ENCODE results near the gene ERC1. TPM values are rescaled to one million over a fixed set of nuclear protein-coding genes. Genes with fewer than 3 reads are reported as not detected.

Gene ERC1
- total RNA-seq, 1 experiment from 2014 or later, result 12.5 TPM

- DNase-seq (ENCODE audit: extremely low read depth, low read depth), result no peak
Measured at GRCh38 chr12:1421091-1421846, 430.2 kb downstream of the ERC1 start.

- no peak for DNase-seq (ENCODE audit: extremely low read depth, low read depth)
Measured at GRCh38 chr12:1422604-1423315, 431.7 kb downstream of the ERC1 start.

GRCh38 chr12:1424674-1425395, 433.8 kb downstream of the ERC1 start:
- DNase-seq (ENCODE audit: extremely low read depth, low read depth), result no peak

GRCh38 chr12:1425396-1425729, 434.3 kb downstream of the ERC1 start:
- no peak for DNase-seq (ENCODE audit: extremely low read depth, low read depth)

- DNase-seq (ENCODE audit: extremely low read depth, low read depth), result no peak
Measured at GRCh38 chr12:1428671-1429070, 437.6 kb downstream of the ERC1 start.

GRCh38 chr12:1429980-1430379, 439.0 kb downstream of the ERC1 start:
- DNase-seq (ENCODE audit: extremely low read depth, low read depth), result no peak

GRCh38 chr12:1434296-1434955, 443.4 kb downstream of the ERC1 start:
- DNase-seq (ENCODE audit: extremely low read depth, low read depth), result no peak

GRCh38 chr12:1435044-1435443, 444.0 kb downstream of the ERC1 start:
- no peak for DNase-seq (ENCODE audit: extremely low read depth, low read depth)

GRCh38 chr12:1435456-1435855, 444.4 kb downstream of the ERC1 start:
- no peak for DNase-seq (ENCODE audit: extremely low read depth, low read depth)

GRCh38 chr12:1436015-1436414, 445.0 kb downstream of the ERC1 start:
- DNase-seq (ENCODE audit: extremely low read depth, low read depth), result no peak

GRCh38 chr12:1436981-1437380, 446.0 kb downstream of the ERC1 start:
- no peak for DNase-seq (ENCODE audit: extremely low read depth, low read depth)

- DNase-seq (ENCODE audit: extremely low read depth, low read depth), result no peak
Measured at GRCh38 chr12:1439201-1439600, 448.2 kb downstream of the ERC1 start.

GRCh38 chr12:1439687-1440086, 448.7 kb downstream of the ERC1 start:
- no peak for DNase-seq (ENCODE audit: extremely low read depth, low read depth)

- no peak for DNase-seq (ENCODE audit: extremely low read depth, low read depth)
Measured at GRCh38 chr12:1443421-1444141, 452.6 kb downstream of the ERC1 start.

GRCh38 chr12:1444142-1444516, 453.1 kb downstream of the ERC1 start:
- DNase-seq (ENCODE audit: extremely low read depth, low read depth), result no peak

- no peak for DNase-seq (ENCODE audit: extremely low read depth, low read depth)
Measured at GRCh38 chr12:1445807-1446206, 454.8 kb downstream of the ERC1 start.

GRCh38 chr12:1448336-1448735, 457.3 kb downstream of the ERC1 start:
- DNase-seq (ENCODE audit: extremely low read depth, low read depth), result no peak

GRCh38 chr12:1453810-1454209, 462.8 kb downstream of the ERC1 start:
- no peak for DNase-seq (ENCODE audit: extremely low read depth, low read depth)

GRCh38 chr12:1456885-1457284, 465.9 kb downstream of the ERC1 start:
- DNase-seq (ENCODE audit: extremely low read depth, low read depth), result no peak

- no peak for DNase-seq (ENCODE audit: extremely low read depth, low read depth)
Measured at GRCh38 chr12:1457901-1458300, 466.9 kb downstream of the ERC1 start.

GRCh38 chr12:1459339-1459738, 468.3 kb downstream of the ERC1 start:
- no peak for DNase-seq (ENCODE audit: extremely low read depth, low read depth)
